ENCODE measurements around the gene INVS.

- TF ChIP-seq POLR2A (IDR thresholded peaks at IDR 0.05; ENCODE audit: low read length), result no peak
- TF ChIP-seq GATA1 (IDR thresholded peaks at IDR 0.05; ENCODE audit: low read depth, low read length), result no peak
These were observed 26.9 kb downstream of the INVS start for GRCh38 chr9:100125910-100126309.

Measured in erythroblast (primary cell).